Measurements from ENCODE around the gene FGF9. TPM values are rescaled to one million over a fixed set of nuclear protein-coding genes. Genes with fewer than 3 reads are reported as not detected.

The FGF9 gene
- total RNA-seq, 1 experiment from 2014 or later: 0.56 TPM

- DNase-seq (ENCODE audit: low spot score): no peak
Measured at GRCh38 chr13:21709697-21710096, 38.8 kb downstream of the FGF9 start.

- DNase-seq (ENCODE audit: low spot score): no peak
Measured at GRCh38 chr13:21710163-21710562, 39.3 kb downstream of the FGF9 start.

DNA sequence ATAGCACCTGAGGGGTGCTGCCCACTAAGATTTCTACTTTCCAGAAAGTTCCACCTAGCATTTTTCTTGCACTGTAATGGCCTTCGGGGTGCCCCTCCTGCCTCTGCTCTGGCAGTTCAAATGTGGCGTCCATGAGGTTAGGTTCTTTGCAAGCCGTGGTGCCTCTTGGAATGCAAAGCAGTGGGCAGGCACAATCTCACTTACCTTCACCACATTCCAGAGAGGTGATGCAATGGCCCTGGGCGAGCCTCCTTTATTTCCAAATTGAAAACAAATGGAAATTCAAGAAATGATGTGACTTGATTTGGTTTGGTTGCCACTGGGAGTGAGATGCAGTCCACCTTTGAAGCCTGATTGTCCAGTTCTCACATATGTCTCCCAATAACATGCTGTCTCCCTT lies 46.9 kb downstream of the FGF9 start:
- DNase-seq (ENCODE audit: low spot score): peak; percentile 30

GRCh38 chr13:21719463-21719862 lies 48.6 kb downstream of the FGF9 start:
- no peak for DNase-seq (ENCODE audit: low spot score)

GRCh38 chr13:21723807-21724505 lies 53.1 kb downstream of the FGF9 start:
- no peak for DNase-seq (ENCODE audit: low spot score)

DNA sequence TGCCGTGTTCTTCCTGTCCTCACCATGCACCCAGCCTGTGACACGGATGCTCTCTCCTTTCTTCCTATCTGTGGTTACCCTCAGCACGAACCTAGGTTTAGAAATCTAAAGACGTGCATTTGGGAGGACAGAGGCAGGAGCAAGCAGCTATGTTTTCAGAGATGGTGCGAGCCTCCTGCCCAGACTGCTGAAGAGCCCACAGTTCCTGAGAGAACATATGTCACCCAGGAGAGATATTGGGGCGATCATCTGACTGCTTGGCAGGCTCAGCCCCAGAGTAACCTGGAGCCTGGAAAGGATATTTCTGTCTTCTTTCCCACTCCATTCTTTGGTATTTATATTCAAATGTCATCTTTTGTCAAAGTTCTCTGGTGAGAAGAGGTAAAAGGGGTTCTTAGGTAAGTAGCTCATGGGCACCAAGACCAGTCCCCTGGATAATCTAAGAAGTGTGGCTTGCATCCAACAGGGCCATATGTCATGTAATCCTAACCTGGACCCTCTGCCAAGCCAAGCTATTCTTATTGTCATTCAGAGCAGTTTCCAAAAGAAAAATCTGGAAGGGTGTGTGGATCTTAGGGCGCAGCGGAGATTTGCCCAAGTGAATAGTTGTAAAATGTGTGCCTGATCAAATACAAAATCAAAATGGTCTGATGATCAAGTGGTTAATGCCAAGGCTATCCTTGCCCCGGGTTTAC lies 59.5 kb downstream of the FGF9 start:
- DNase-seq (ENCODE audit: low spot score): no peak

- DNase-seq (ENCODE audit: low spot score): no peak
Measured at GRCh38 chr13:21733475-21734263, 62.8 kb downstream of the FGF9 start.

- no peak for DNase-seq (ENCODE audit: low spot score)
Measured at GRCh38 chr13:21734961-21735360, 64.1 kb downstream of the FGF9 start.

- DNase-seq (ENCODE audit: low spot score): no peak
Measured at GRCh38 chr13:21735701-21736401, 65.0 kb downstream of the FGF9 start.

DNA sequence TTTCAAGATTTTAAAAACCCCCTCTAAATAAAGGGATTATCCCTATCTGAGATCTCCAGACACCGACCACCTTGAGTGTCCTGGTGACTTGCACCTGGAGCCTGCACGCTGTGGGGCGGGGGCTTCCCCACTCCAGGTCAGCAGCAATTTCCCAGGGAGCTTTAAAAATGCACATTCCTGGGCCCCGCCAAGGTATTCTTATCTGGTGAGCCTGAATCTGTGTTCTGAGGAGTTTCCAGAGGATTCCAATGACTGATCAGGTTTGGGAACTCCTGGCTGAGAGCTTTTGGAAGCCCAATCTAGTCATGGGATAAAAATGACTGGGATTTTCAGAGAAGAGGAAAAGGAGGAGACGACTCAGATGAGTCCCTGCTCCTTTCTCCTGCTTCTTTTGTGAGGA lies 66.1 kb downstream of the FGF9 start:
- no peak for DNase-seq (ENCODE audit: low spot score)

GRCh38 chr13:21738630-21739029 lies 67.8 kb downstream of the FGF9 start:
- no peak for DNase-seq (ENCODE audit: low spot score)

DNA sequence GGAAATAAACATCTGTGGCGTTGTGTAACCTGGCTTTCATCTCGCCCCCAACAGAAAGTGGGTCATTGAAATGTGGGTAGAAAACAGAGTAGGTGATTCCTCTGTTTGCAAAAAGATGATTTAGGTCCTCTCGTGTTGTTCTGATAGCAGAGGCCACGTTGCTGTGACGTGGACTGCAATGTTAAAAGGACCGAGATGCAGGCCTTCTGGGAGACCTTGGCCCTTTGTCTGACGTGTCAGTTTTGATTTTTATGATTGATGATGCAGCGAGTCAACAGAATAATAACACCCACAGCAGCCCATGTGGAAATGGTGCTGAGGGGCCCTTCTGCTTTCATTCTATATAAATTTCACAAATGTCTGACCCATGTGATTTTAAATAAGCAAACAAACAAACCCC lies 68.9 kb downstream of the FGF9 start:
- no peak for DNase-seq (ENCODE audit: low spot score)

DNA sequence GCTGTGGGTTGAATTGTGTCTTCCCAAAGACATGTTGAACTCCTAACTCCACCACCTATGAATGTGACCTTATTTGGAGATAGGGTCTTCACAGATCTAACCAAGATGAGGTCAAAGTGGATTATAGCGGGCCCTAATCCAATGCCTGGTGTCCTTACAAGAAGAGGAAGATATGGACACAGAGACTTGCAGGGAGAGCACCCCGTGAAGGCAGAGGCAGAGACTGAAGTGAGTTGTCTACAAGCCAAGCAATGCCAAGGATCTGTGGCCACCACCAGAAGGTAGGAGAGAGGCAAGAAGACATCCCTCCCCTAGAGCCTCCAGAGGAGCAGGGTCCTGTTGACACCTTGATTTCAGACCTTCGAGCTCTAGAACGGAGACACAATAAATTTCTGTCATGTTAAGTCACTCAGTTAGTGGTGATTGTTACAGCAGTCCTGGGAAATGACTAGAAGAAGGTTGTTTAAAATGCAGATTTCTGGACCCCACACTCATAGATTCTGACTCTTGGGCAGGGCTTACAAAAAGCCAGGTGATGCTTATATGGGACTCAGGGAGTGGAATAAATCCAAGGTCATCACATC lies 70.6 kb downstream of the FGF9 start:
- DNase-seq (ENCODE audit: low spot score): no peak

GRCh38 chr13:21742096-21742495 lies 71.2 kb downstream of the FGF9 start:
- DNase-seq (ENCODE audit: low spot score): no peak

DNA sequence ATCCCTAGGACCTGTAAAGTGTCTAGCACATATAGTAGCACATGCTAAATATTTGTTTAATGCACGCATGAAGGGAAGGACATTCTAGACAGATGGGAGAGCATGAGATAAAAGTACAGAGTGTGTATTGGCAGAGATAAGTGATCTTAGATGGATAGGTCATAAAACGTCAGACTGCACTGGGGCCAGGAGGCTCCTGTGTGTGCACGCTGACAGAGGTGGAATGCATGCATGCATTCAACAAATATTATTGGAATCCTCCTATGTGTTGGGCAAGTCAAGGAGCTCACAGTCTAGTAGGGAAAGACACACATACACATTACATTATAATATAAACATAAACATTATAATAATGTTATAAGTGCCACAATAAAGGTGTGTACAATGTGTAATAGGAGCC lies 73.3 kb downstream of the FGF9 start:
- DNase-seq (ENCODE audit: low spot score): no peak

DNA sequence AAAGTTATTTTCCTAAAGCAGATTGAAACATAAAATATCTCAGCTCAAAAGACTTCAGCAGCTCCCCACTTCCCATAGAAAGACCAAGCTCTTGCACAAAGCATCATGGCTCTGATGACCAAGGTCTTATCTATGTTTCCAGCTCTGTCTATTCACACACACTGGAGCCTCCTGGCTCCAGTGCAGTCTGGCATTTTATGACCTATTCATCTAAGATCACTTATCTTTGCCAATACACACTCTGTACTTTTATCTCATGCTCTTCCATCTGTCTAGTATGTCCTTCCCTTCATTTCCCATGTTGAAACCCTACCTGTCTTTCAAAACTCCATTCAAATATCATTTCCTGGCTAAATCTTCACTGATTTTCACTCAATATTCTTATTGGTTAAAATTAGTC lies 74.4 kb downstream of the FGF9 start:
- DNase-seq (ENCODE audit: low spot score): no peak

GRCh38 chr13:21747456-21747855 lies 76.6 kb downstream of the FGF9 start:
- DNase-seq (ENCODE audit: low spot score): no peak

DNA sequence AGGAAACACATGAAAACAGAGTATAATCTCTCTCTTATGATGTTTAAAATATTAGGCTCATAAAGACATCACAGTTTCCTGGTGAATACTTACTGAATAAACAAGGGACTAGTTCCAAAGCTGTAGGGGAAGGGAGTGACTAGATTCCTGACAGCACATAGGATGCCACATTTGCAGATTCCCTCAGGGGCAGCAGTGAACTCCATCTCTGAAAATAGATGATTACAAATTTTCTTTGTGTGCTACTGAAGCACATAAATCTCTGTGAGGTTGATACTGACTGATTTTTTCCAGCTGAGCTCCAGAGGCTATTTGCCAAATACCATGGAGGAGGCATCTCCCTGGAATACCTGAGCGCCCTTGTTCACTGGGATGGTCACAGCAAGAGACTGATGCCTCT lies 77.3 kb downstream of the FGF9 start:
- DNase-seq (ENCODE audit: low spot score): no peak

GRCh38 chr13:21749410-21749809 lies 78.5 kb downstream of the FGF9 start:
- peak; percentile 74 for DNase-seq (ENCODE audit: low spot score)

DNA sequence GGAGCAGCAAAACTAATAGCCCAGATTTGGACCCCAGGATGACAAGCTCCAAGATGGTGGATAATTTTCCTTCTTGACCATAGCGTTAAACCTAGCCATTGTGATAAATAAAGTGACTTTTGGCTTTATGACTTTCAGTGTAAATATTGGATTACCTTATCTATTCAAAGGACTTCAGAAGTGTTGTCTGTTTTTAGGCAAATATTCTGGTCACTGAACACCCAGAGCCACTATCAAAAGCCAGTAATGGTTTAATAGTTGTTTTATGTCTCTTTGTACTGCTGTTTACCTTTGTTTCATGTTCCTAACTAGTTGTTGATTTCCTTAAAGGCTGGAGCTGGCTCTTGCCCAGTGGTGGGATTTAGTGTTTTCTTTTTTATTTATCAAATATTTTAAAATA lies 81.6 kb downstream of the FGF9 start:
- DNase-seq (ENCODE audit: low spot score): no peak

- DNase-seq (ENCODE audit: low spot score): no peak
Measured at GRCh38 chr13:21753117-21753729, 82.3 kb downstream of the FGF9 start.

Measured in H4 (cell line).